Activated naive CD8-positive, alpha-beta T cell (primary cell): ENCODE results near the gene FNBP1.

Source experiments
- H3K27ac Mint-ChIP-seq: one replicate; pipeline ENCODE4 v1.8.0; 2021; ENCODE audit warnings: mixed read lengths
- H3K27me3 Mint-ChIP-seq: one replicate; pipeline ENCODE4 v1.8.0; 2021; ENCODE audit warnings: mixed read lengths
- H3K36me3 Mint-ChIP-seq: one replicate; pipeline ENCODE4 v1.8.0; 2021; ENCODE audit warnings: mixed read lengths
- H3K4me1 Mint-ChIP-seq: one replicate; pipeline ENCODE4 v1.8.0; 2021; ENCODE audit warnings: low read depth, mixed read lengths
- H3K4me3 Mint-ChIP-seq: one replicate; pipeline ENCODE4 v1.8.0; 2021; ENCODE audit warnings: mild to moderate bottlenecking, mixed read lengths
- H3K9me3 Mint-ChIP-seq: one replicate; pipeline ENCODE4 v1.8.0; 2021; ENCODE audit warnings: low read depth, mixed read lengths

The FNBP1 gene

GRCh38 chr9:129839324-129840023, 203.5 kb downstream of the FNBP1 start:
- Mint-ChIP-seq H3K4me1 (peaks cover 61% of the 10 kb centered on the region), H3K4me3 (peak overlapping the region; percentile 71), H3K36me3 (no peaks in the 10 kb centered on the region), H3K9me3 (no peaks in the 10 kb centered on the region), H3K27ac (peak overlapping the region; percentile 90), H3K27me3 (no peaks in the 10 kb centered on the region)

GRCh38 chr9:129838707-129839259, 204.2 kb downstream of the FNBP1 start:
- H3K36me3 Mint-ChIP-seq = peaks cover 3% of the 10 kb centered on the region
- peak overlapping the region; percentile 90 for H3K27ac Mint-ChIP-seq
- peak overlapping the region; percentile 71 for H3K4me3 Mint-ChIP-seq
- H3K9me3 Mint-ChIP-seq = no peaks in the 10 kb centered on the region
- H3K27me3 Mint-ChIP-seq = no peaks in the 10 kb centered on the region
- H3K4me1 Mint-ChIP-seq = peaks cover 68% of the 10 kb centered on the region
